GM21367 (cell line): ENCODE data around the gene DCHS2.

Experiments
- ATAC-seq: cut with Tn5 transposase; IDR thresholded peaks from one replicate; pipeline ENCODE4 v1.9.1; 2021; ENCODE audit not compliant: unreplicated experiment

Gene DCHS2

GRCh38 chr4:154399259-154399974 is 92.2 kb downstream of the DCHS2 start:
- ATAC-seq = no peak

GRCh38 chr4:154390324-154390723 is 101.3 kb downstream of the DCHS2 start:
- ATAC-seq = no peak

- no peak for ATAC-seq
Measured at GRCh38 chr4:154389148-154389547, 102.5 kb downstream of the DCHS2 start.

- ATAC-seq = no peak
Measured at GRCh38 chr4:154384012-154384411, 107.6 kb downstream of the DCHS2 start.

GRCh38 chr4:154376486-154376885 is 115.1 kb downstream of the DCHS2 start:
- ATAC-seq = no peak

GRCh38 chr4:154368060-154368459 is 123.5 kb downstream of the DCHS2 start:
- no peak for ATAC-seq

GRCh38 chr4:154367659-154368058 is 123.9 kb downstream of the DCHS2 start:
- no peak for ATAC-seq

GRCh38 chr4:154366956-154367355 is 124.6 kb downstream of the DCHS2 start:
- no peak for ATAC-seq

GRCh38 chr4:154364066-154364845 is 127.3 kb downstream of the DCHS2 start:
- ATAC-seq = no peak

GRCh38 chr4:154361450-154361849 is 130.1 kb downstream of the DCHS2 start:
- no peak for ATAC-seq

GRCh38 chr4:154360491-154360890 is 131.1 kb downstream of the DCHS2 start:
- no peak for ATAC-seq

- no peak for ATAC-seq
Measured at GRCh38 chr4:154354883-154355282, 136.7 kb downstream of the DCHS2 start.

- no peak for ATAC-seq
Measured at GRCh38 chr4:154349829-154350228, 141.8 kb downstream of the DCHS2 start.

GRCh38 chr4:154348657-154349056 is 142.9 kb downstream of the DCHS2 start:
- no peak for ATAC-seq

- no peak for ATAC-seq
Measured at GRCh38 chr4:154345359-154345758, 146.2 kb downstream of the DCHS2 start.

GRCh38 chr4:154344686-154345085 is 146.9 kb downstream of the DCHS2 start:
- ATAC-seq = peak; percentile 64

- no peak for ATAC-seq
Measured at GRCh38 chr4:154343651-154344050, 147.9 kb downstream of the DCHS2 start.

GRCh38 chr4:154341448-154341847 is 150.2 kb downstream of the DCHS2 start:
- ATAC-seq = no peak

- ATAC-seq = no peak
Measured at GRCh38 chr4:154335588-154335987, 156.0 kb downstream of the DCHS2 start.

- ATAC-seq = peak; percentile 83
Measured at GRCh38 chr4:154332681-154333421, 158.7 kb downstream of the DCHS2 start.

- no peak for ATAC-seq
Measured at GRCh38 chr4:154329939-154330338, 161.7 kb downstream of the DCHS2 start.
